ENCODE data around the gene LRCH1.

The LRCH1 gene

GRCh38 chr13:46587807-46588418, 34.9 kb downstream of the LRCH1 start:
- no peak for DNase-seq (ENCODE audit: low read depth, low spot score)

GRCh38 chr13:46592385-46592784, 39.4 kb downstream of the LRCH1 start:
- no peak for DNase-seq (ENCODE audit: low read depth, low spot score)

GRCh38 chr13:46593398-46593797, 40.4 kb downstream of the LRCH1 start:
- DNase-seq (ENCODE audit: low read depth, low spot score) = no peak

GRCh38 chr13:46594374-46595078, 41.6 kb downstream of the LRCH1 start:
- no peak for DNase-seq (ENCODE audit: low read depth, low spot score)

GRCh38 chr13:46595136-46595884, 42.3 kb downstream of the LRCH1 start:
- DNase-seq (ENCODE audit: low read depth, low spot score) = peak; percentile 42

GRCh38 chr13:46595885-46596275, 42.9 kb downstream of the LRCH1 start:
- no peak for DNase-seq (ENCODE audit: low read depth, low spot score)

- DNase-seq (ENCODE audit: low read depth, low spot score) = no peak
Measured at GRCh38 chr13:46596466-46596865, 43.5 kb downstream of the LRCH1 start.

GRCh38 chr13:46598140-46598819, 45.3 kb downstream of the LRCH1 start:
- no peak for DNase-seq (ENCODE audit: low read depth, low spot score)

- DNase-seq (ENCODE audit: low read depth, low spot score) = no peak
Measured at GRCh38 chr13:46598820-46599180, 45.8 kb downstream of the LRCH1 start.

- DNase-seq (ENCODE audit: low read depth, low spot score) = no peak
Measured at GRCh38 chr13:46600943-46601311, 48.0 kb downstream of the LRCH1 start.

- DNase-seq (ENCODE audit: low read depth, low spot score) = no peak
Measured at GRCh38 chr13:46602531-46602930, 49.6 kb downstream of the LRCH1 start.

GRCh38 chr13:46603165-46603603, 50.2 kb downstream of the LRCH1 start:
- no peak for DNase-seq (ENCODE audit: low read depth, low spot score)

GRCh38 chr13:46604226-46604990, 51.4 kb downstream of the LRCH1 start:
- no peak for DNase-seq (ENCODE audit: low read depth, low spot score)

- DNase-seq (ENCODE audit: low read depth, low spot score) = no peak
Measured at GRCh38 chr13:46605076-46605824, 52.3 kb downstream of the LRCH1 start.

GRCh38 chr13:46605825-46606554, 53.0 kb downstream of the LRCH1 start:
- DNase-seq (ENCODE audit: low read depth, low spot score) = no peak

GRCh38 chr13:46606970-46607369, 54.0 kb downstream of the LRCH1 start:
- DNase-seq (ENCODE audit: low read depth, low spot score) = peak; percentile 37

GRCh38 chr13:46607768-46608564, 55.0 kb downstream of the LRCH1 start:
- DNase-seq (ENCODE audit: low read depth, low spot score) = no peak

GRCh38 chr13:46609052-46609451, 56.1 kb downstream of the LRCH1 start:
- DNase-seq (ENCODE audit: low read depth, low spot score) = no peak

GRCh38 chr13:46609726-46610125, 56.8 kb downstream of the LRCH1 start:
- no peak for DNase-seq (ENCODE audit: low read depth, low spot score)

Measured in astrocyte of the hippocampus (primary cell).